Stomach (tissue), 9 donors: ENCODE results near the gene KRTAP9-4. TPM values are rescaled to one million over a fixed set of nuclear protein-coding genes. Genes with fewer than 3 reads are reported as not detected.
"Not testable (repeated sequence)": the region's sequence is repeated elsewhere in the genome, so short reads cannot be mapped to it uniquely, and the experiment has no call there.

Experiments used
- DNase-seq, 2 donors: peaks; one replicate each; pipeline versions ENCODE4 v3.0.0 to v3.0.0-alpha.2; 2013 to 2019
- H3K27ac ChIP-seq, 5 donors: fragments of 200-600 bp in 4 of 5; sonication (generic) in 4 of 5; one replicate each; pipeline ENCODE4 v1.5.1; 2013 to 2019; ENCODE audit warnings: mild to moderate bottlenecking in 1 of 5, moderate library complexity in 1 of 5
- H3K27me3 ChIP-seq, 3 donors: fragments of 200-600 bp; sonication (generic); one replicate each; pipeline ENCODE4 v1.5.1; 2017 to 2019; ENCODE audit warnings: mixed run types in 1 of 3
- H3K36me3 ChIP-seq, 4 donors: fragments of 200-600 bp; sonication (generic); 1 replicate in 3 of 4; 2 replicates in 1 of 4; pipeline ENCODE4 v1.5.1; 2016 to 2019
- H3K4me1 ChIP-seq, 4 donors: fragments of 200-600 bp; sonication (generic); one replicate each; pipeline ENCODE4 v1.5.1; 2016 to 2019
- H3K4me3 ChIP-seq, 4 donors: fragments of 200-600 bp; sonication (generic) in 3 of 4; one replicate each; pipeline ENCODE4 v1.5.1; 2016 to 2019; ENCODE audit warnings: mild to moderate bottlenecking in 1 of 4
- H3K9me3 ChIP-seq, 4 donors: fragments of 200-600 bp; sonication (generic); one replicate each; pipeline ENCODE4 v1.5.1; 2016 to 2019
- EP300 ChIP-seq: sonication (generic); formaldehyde crosslinking; IDR thresholded peaks from one replicate; pipeline ENCODE4 v1.6.1; 2017; ENCODE audit warnings: antibody characterized with exemption
- POLR2A ChIP-seq, 4 donors: fragments of 450-650 bp; IDR thresholded peaks; one replicate each; pipeline ENCODE4 v1.6.1; 2016; ENCODE audit warnings: antibody characterized with exemption in 4 of 4, control low read depth in 2 of 4, mild to moderate bottlenecking in 1 of 4, moderate library complexity in 1 of 4
- POLR2AphosphoS5 ChIP-seq, 3 donors: sonication (generic); formaldehyde crosslinking; IDR thresholded peaks; one replicate each; pipeline ENCODE4 v1.6.1; 2016; ENCODE audit warnings: antibody characterized with exemption in 3 of 3
- WGBS, 5 donors: extraction: QIAGEN DNeasy Blood & Tissue Kit in 3 of 5; methylation state at CpG; one replicate each; pipeline versions ENCODE4 v1.1.5 to v1.1.7; 2013 to 2018; 5-methylcytosine and 5-hydroxymethylcytosine counted together
- intact Hi-C: fragments of 100-400 bp; cut with DNase I; formaldehyde crosslinking; loops from one replicate; pipeline ENCODE4 v1.15.1; 2023; ENCODE audit warnings: low total_unique reads
- polyA plus RNA-seq, 3 donors: library from polyadenylated mRNA; stranded (reverse); fragments of 200-250 nt; gene quantifications; one replicate each; pipeline ENCODE4 v1.2.3, GENCODE V29; 2013
- total RNA-seq, 5 donors: library from RNA; depleted of rRNA; stranded (reverse); fragments of >200 nt; gene quantifications; one replicate each; pipeline versions ENCODE4 v1.1.0 to v1.2.3, GENCODE V29; 2014 to 2016
- TF ChIP-seq, protein P1 (sequence below), 7 experiments: fragments of 450-650 bp in 4 of 7; fragments of 200-600 bp in 3 of 7; sonication (generic) in 3 of 7; IDR thresholded peaks; one replicate each; pipeline ENCODE4 v1.5.1; 2016 to 2019; ENCODE audit warnings: antibody characterized with exemption in 7 of 7, control low read depth in 2 of 7, mild to moderate bottlenecking in 1 of 7
- donor health status: healthy with polysubstance abuse.
- donor health status: Bipolar disorder and iron deficiency.
- donor health status: healthy.

Gene KRTAP9-4
- total and polyA plus RNA-seq, 8 donors, result not detected

DNA sequence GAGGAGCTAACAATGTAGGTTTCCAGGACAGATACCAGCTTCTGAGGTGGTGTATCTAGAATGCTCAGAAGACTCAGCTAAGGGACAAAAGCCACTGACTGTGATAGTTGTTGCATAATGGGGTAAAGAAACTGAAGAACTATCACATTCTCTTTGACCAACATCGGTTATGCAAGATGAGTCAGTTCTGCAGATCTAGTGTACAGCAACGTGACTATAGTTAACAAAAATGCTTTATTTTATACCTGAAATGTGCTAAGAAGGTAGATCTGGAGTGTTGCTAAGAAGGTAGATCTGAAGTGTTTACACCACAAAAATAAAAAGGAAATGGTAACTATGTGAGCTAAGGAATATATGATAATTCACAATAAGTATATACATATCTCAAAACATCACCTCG, 18.2 kb downstream of the KRTAP9-4 start:
- no peaks in the 10 kb centered on the region for H3K27me3 ChIP-seq
- H3K27ac ChIP-seq, result no peak overlapping the region
- no peaks in the 10 kb centered on the region for H3K4me1 ChIP-seq
- H3K9me3 ChIP-seq, result no peaks in the 10 kb centered on the region
- H3K36me3 ChIP-seq, result no peaks in the 10 kb centered on the region
- WGBS, 5 donors, result 83 to 91% (median 86%) methylated on average over 3 of the region's 3 CpGs; no CpG with 5 or more reads in 2 of the 5 donors
- intact Hi-C loops, result no loop called here
- no peak for DNase-seq
- no peak for TF ChIP-seq POLR2A (IDR thresholded peaks at IDR 0.05)
- TF ChIP-seq, protein P1, sequence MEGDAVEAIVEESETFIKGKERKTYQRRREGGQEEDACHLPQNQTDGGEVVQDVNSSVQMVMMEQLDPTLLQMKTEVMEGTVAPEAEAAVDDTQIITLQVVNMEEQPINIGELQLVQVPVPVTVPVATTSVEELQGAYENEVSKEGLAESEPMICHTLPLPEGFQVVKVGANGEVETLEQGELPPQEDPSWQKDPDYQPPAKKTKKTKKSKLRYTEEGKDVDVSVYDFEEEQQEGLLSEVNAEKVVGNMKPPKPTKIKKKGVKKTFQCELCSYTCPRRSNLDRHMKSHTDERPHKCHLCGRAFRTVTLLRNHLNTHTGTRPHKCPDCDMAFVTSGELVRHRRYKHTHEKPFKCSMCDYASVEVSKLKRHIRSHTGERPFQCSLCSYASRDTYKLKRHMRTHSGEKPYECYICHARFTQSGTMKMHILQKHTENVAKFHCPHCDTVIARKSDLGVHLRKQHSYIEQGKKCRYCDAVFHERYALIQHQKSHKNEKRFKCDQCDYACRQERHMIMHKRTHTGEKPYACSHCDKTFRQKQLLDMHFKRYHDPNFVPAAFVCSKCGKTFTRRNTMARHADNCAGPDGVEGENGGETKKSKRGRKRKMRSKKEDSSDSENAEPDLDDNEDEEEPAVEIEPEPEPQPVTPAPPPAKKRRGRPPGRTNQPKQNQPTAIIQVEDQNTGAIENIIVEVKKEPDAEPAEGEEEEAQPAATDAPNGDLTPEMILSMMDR (IDR thresholded peaks at IDR 0.05), result no peak
- TF ChIP-seq EP300, result no peak
- no peak for TF ChIP-seq POLR2AphosphoS5 (IDR thresholded peaks at IDR 0.05)
- no peak overlapping the region for H3K4me3 ChIP-seq

DNA sequence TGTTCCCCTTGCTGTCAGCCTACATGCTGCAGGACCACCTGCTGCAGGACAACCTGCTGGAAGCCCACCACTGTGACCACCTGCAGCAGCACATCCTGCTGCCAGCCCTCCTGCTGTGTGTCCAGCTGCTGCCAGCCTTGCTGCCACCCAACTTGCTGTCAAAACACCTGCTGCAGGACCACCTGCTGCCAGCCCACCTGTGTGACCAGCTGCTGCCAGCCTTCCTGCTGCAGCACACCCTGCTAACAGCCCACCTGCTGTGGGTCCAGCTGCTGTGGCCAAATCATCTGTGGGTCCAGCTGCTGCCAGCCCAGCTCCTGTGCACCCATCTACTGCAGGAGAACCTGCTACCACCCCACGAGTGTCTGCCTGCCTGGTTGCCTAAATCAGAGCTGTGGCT, 21.8 kb downstream of the KRTAP9-4 start:
- intact Hi-C loops, H3K36me3 ChIP-seq, H3K4me1 ChIP-seq, H3K27me3 ChIP-seq, H3K4me3 ChIP-seq, DNase-seq, H3K27ac ChIP-seq, H3K9me3 ChIP-seq: not testable (repeated sequence)
- WGBS, 5 donors, result 33% methylated on average over 1 of the region's 1 CpG; no CpG with 5 or more reads in 4 of the 5 donors

DNA sequence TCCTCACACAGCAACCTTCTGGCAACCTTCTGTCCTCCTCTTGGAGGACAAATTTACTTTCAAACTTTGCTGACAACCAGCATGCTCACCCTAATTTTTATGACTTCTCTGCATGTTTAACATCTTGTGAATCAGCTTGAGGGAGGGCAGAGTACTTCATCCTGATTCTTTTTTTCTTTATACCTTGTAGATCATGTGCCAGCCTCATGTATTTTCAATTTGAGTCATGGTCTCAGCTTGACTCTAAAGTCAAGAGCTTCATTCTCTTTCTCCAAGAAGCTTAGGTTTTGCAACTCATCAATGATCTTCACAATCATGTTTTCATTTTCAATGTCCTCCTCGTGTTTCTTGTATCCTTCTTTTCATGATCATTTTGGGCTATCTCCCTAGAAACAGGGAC, 22.4 kb downstream of the KRTAP9-4 start:
- Histone ChIP-seq H3K27me3 (peaks cover 0 to 7% (median 0%) of the 10 kb centered on the region in 3 donors), H3K4me1 (no peaks in the 10 kb centered on the region), H3K4me3 (no peak overlapping the region), H3K9me3 (no peaks in the 10 kb centered on the region), H3K27ac (no peak overlapping the region), H3K36me3 (no peaks in the 10 kb centered on the region)
- 52 to 64% (median 57%) methylated on average over 1 of the region's 1 CpG; no CpG with 5 or more reads in 2 of the 5 donors for WGBS, 5 donors
- no peak for DNase-seq
- no peak for TF ChIP-seq POLR2AphosphoS5 (IDR thresholded peaks at IDR 0.05)
- TF ChIP-seq POLR2A (IDR thresholded peaks at IDR 0.05), result no peak
- TF ChIP-seq EP300, result no peak
- TF ChIP-seq, protein P1 (IDR thresholded peaks at IDR 0.05), result no peak
- intact Hi-C loops, result no loop called here

DNA sequence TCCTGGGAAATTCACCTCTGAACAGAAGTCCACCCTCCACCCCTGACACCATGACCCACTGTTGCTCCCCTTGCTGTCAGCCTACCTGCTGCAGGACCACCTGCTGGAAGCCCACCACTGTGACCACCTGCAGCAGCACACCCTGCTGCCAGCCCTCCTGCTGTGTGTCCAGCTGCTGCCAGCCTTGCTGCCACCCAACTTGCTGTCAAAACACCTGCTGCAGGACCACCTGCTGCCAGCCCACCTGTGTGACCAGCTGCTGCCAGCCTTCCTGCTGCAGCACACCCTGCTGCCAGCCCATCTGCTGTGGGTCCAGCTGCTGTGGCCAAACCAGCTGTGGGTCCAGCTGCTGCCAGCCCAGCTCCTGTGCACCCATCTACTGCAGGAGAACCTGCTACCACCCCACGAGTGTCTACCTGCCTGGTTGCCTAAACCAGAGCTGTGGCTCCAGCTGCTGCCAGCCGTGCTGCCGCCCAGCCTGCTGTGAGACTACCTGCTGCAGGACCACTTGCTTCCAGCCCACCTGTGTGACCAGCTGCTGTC, 26.2 kb downstream of the KRTAP9-4 start, which contains the start of gene KRTAP9-7:
Gene KRTAP9-7, plus strand, starts transcription at position 51 of the 543 bp plus-strand sequence. Its CDS starts 0 bp downstream, at position 51.
- intact Hi-C loops, result not testable (repeated sequence)

DNA sequence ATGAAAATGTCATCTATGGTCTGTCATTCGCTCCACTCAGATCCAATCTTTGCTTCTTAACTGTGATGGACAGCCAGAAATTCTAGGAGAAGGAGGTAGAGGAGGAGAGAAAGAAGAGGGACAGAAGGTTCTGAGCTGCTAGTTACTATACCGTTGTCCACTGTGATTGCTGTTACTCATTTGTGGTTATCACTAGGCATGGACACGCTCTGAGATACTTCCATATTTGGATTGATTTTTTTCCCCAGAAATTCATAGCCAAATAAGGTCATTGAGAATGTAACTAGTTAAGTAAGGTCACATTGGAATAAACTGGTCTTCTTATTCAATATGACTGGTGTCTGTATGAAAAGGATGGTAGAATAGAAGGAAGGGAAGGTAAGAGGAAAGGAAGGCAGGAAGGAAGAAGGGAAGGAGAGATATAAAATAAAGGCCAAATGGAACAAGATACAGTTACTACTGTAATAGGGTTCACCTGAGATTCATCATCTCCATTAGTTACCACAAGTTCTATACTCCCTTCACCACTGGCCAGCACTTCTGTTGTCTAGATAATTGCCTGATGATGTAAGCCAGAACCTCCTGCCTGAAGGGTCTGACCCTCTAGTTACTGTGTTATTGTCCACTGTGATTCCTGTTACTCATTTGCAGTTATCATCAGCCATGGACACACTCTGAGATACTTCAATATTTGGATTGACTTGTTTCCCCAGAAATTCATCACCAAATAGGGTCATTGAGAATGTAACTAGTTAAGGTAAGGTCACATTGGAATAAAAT, 28.9 kb downstream of the KRTAP9-4 start:
- Histone ChIP-seq H3K9me3 (peaks cover 0 to 4% (median 0%) of the 10 kb centered on the region in 4 donors), H3K36me3 (no peaks in the 10 kb centered on the region), H3K27me3 (peaks cover 0 to 22% (median 0%) of the 10 kb centered on the region in 3 donors), H3K4me1 (no peaks in the 10 kb centered on the region), H3K4me3 (no peak overlapping the region), H3K27ac (no peak overlapping the region)
- WGBS, 5 donors, result 83 to 93% (median 89%) methylated on average over 3 of the region's 3 CpGs
- DNase-seq, result no peak
- intact Hi-C loops, result no loop called here
- no peak for TF ChIP-seq EP300
- TF ChIP-seq, protein P1 (IDR thresholded peaks at IDR 0.05), result no peak
- no peak for TF ChIP-seq POLR2AphosphoS5 (IDR thresholded peaks at IDR 0.05)
- no peak for TF ChIP-seq POLR2A (IDR thresholded peaks at IDR 0.05)

More for the DNA sequence above, 26.2 kb downstream of the KRTAP9-4 start, which contains the start of gene KRTAP9-7:
- WGBS, 5 donors, result 50 to 81% (median 71%) methylated on average over 2 to 3 of the region's 3 CpGs
- H3K36me3 ChIP-seq, H3K27ac ChIP-seq, H3K9me3 ChIP-seq, DNase-seq, H3K4me1 ChIP-seq, H3K4me3 ChIP-seq: not testable (repeated sequence)
- H3K27me3 ChIP-seq, result peaks cover 0 to 12% (median 0%) of the 10 kb centered on the region in 3 donors
